GM12878 (cell line): ENCODE results near the gene IFNA2. TPM values are rescaled to one million over a fixed set of nuclear protein-coding genes. Genes with fewer than 3 reads are reported as not detected.

Source experiments
- CBX5 ChIP-seq: sonication (generic); IDR thresholded peaks from 2 replicates; pipeline ENCODE4 v1.6.1; 2016; ENCODE audit warnings: low read depth, moderate library complexity, mild to moderate bottlenecking, inconsistent platforms
- E2F4 ChIP-seq: IDR thresholded peaks from 2 replicates; pipeline ENCODE4 v1.6.1; 2012; ENCODE audit warnings: low read depth, low read length, improper control_type of control experiment
- E2F8 ChIP-seq: fragments of 450-650 bp; IDR thresholded peaks from 2 replicates; pipeline ENCODE4 v1.6.1; 2018; ENCODE audit warnings: mild to moderate bottlenecking, low read depth, moderate library complexity; ENCODE audit not compliant: partially characterized antibody
- ESRRA ChIP-seq: IDR thresholded peaks from 2 replicates; pipeline ENCODE4 v1.6.1; 2012; ENCODE audit warnings: mild to moderate bottlenecking, low read length, improper control_type of control experiment
- IRF5 ChIP-seq: fragments of 450-650 bp; IDR thresholded peaks from 2 replicates; pipeline ENCODE4 v1.6.1; 2017; ENCODE audit warnings: borderline replicate concordance
- JUND ChIP-seq: IDR thresholded peaks from 2 replicates; pipeline ENCODE4 v1.6.1; 2012; ENCODE audit warnings: low read depth, mild to moderate bottlenecking, low read length, improper control_type of control experiment, moderate library complexity
- LARP7 ChIP-seq: fragments of 450-650 bp; IDR thresholded peaks from 2 replicates; pipeline ENCODE4 v1.6.1; 2017; ENCODE audit warnings: mild to moderate bottlenecking
- MEF2B ChIP-seq: fragments of 450-650 bp; IDR thresholded peaks from 2 replicates; pipeline ENCODE4 v1.6.1; 2018; ENCODE audit warnings: mild to moderate bottlenecking, moderate library complexity; ENCODE audit not compliant: partially characterized antibody, poor library complexity, severe bottlenecking
- NBN ChIP-seq: fragments of 450-650 bp; IDR thresholded peaks from 2 replicates; pipeline ENCODE4 v1.6.1; 2016
- SP1 ChIP-seq: IDR thresholded peaks from one replicate; pipeline ENCODE4 v1.6.1; 2011; ENCODE audit warnings: low read depth, low read length
- SRF ChIP-seq, 2 experiments: IDR thresholded peaks; 2 replicates each; pipeline ENCODE4 v1.6.1; 2011; ENCODE audit warnings: low read depth in 2 of 2, low read length in 2 of 2, mild to moderate bottlenecking in 1 of 2, moderate library complexity in 1 of 2
- STAT1 ChIP-seq: fragments of 450-650 bp; conservative IDR thresholded peaks from 2 replicates; pipeline ENCODE4 v1.6.1; 2014; ENCODE audit warnings: antibody characterized with exemption, mild to moderate bottlenecking
- ZNF207 ChIP-seq: fragments of 450-650 bp; IDR thresholded peaks from 2 replicates; pipeline ENCODE4 v1.6.1; 2014; ENCODE audit warnings: antibody characterized with exemption, mild to moderate bottlenecking, borderline replicate concordance
- ZNF384 ChIP-seq: IDR thresholded peaks from 2 replicates; pipeline ENCODE4 v1.6.1; 2012; ENCODE audit warnings: low read depth, mild to moderate bottlenecking, low read length, improper control_type of control experiment, borderline replicate concordance
- ZZZ3 ChIP-seq: IDR thresholded peaks from 2 replicates; pipeline ENCODE4 v1.6.1; 2011; ENCODE audit warnings: low read depth; ENCODE audit not compliant: control insufficient read depth, insufficient read length
- polyA plus RNA-seq, 11 experiments: library from polyadenylated mRNA; depleted of rRNA in 4 of 11; unstranded in 6 of 11; stranded (reverse) in 5 of 11; fragments of >200 nt; fragmentation: Nextera tagmentation in 4 of 11; fragmentation: Illumina TruSeq in 1 of 11; extraction: Ambion mirVana in 4 of 11; extraction: Trizol in 1 of 11; gene quantifications; 1 replicate in 1 of 11; 2 replicates in 10 of 11; pipeline versions ENCODE4 v1.2.1 to v1.2.3, GENCODE V29; 2011 to 2016; ENCODE audit warnings: inconsistent platforms in 2 of 11, missing spikeins in 2 of 11, low read depth in 1 of 11
- total RNA-seq, 4 experiments: library from RNA; depleted of rRNA in 3 of 4; stranded (reverse); fragments of >200 nt in 3 of 4; fragmentation: Illumina TruSeq in 1 of 4; extraction: Trizol in 1 of 4; gene quantifications; 2 replicates each; pipeline versions ENCODE4 v1.2.1 to v1.2.3, GENCODE V29; 2013 to 2021
- TF ChIP-seq, protein P1 (sequence below): IDR thresholded peaks from 2 replicates; pipeline ENCODE4 v1.6.1; 2011; ENCODE audit warnings: borderline replicate concordance, low read depth, mild to moderate bottlenecking, moderate library complexity, low read length; ENCODE audit not compliant: insufficient read depth, poor library complexity, severe bottlenecking
- TF ChIP-seq, protein P2 (sequence below): fragments of 450-650 bp; IDR thresholded peaks from 2 replicates; pipeline ENCODE4 v1.6.1; 2017; ENCODE audit warnings: mild to moderate bottlenecking, moderate library complexity

The IFNA2 gene
- total and polyA plus RNA-seq, 10 of the 15 experiments (the other 5 are each of a cell fraction or from before 2014, with no cell fraction given) = 0.26 to 2.8 (median 0.66) TPM; not detected in 2

GRCh38 chr9:21381448-21382339 lies 3.5 kb downstream of the IFNA2 start (continued):
- TF ChIP-seq E2F4 = no peak
- no peak for TF ChIP-seq IRF5
- TF ChIP-seq ZNF384 = no peak
- TF ChIP-seq, protein P1, sequence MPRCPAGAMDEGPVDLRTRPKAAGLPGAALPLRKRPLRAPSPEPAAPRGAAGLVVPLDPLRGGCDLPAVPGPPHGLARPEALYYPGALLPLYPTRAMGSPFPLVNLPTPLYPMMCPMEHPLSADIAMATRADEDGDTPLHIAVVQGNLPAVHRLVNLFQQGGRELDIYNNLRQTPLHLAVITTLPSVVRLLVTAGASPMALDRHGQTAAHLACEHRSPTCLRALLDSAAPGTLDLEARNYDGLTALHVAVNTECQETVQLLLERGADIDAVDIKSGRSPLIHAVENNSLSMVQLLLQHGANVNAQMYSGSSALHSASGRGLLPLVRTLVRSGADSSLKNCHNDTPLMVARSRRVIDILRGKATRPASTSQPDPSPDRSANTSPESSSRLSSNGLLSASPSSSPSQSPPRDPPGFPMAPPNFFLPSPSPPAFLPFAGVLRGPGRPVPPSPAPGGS = peak; percentile 51
- peak; percentile 40; the same call in 1 of the 2 replicates for TF ChIP-seq ZNF207
- no peak for TF ChIP-seq STAT1
- no peak for TF ChIP-seq ESRRA
- TF ChIP-seq LARP7 = no peak
- peak; percentile 89; the same call in 1 of the 2 replicates for TF ChIP-seq CBX5
- peak; percentile 76; the same call in 1 of the 2 replicates for TF ChIP-seq JUND
- 0 out of 4 replicates have a peak, but pooled peaks of 1 of the 2 experiments have one; percentile 24 for TF ChIP-seq SRF (IDR thresholded peaks at IDR 0.05; ENCODE audit: low read depth in 2 of 2, low read length in 2 of 2)
- TF ChIP-seq, protein P2, sequence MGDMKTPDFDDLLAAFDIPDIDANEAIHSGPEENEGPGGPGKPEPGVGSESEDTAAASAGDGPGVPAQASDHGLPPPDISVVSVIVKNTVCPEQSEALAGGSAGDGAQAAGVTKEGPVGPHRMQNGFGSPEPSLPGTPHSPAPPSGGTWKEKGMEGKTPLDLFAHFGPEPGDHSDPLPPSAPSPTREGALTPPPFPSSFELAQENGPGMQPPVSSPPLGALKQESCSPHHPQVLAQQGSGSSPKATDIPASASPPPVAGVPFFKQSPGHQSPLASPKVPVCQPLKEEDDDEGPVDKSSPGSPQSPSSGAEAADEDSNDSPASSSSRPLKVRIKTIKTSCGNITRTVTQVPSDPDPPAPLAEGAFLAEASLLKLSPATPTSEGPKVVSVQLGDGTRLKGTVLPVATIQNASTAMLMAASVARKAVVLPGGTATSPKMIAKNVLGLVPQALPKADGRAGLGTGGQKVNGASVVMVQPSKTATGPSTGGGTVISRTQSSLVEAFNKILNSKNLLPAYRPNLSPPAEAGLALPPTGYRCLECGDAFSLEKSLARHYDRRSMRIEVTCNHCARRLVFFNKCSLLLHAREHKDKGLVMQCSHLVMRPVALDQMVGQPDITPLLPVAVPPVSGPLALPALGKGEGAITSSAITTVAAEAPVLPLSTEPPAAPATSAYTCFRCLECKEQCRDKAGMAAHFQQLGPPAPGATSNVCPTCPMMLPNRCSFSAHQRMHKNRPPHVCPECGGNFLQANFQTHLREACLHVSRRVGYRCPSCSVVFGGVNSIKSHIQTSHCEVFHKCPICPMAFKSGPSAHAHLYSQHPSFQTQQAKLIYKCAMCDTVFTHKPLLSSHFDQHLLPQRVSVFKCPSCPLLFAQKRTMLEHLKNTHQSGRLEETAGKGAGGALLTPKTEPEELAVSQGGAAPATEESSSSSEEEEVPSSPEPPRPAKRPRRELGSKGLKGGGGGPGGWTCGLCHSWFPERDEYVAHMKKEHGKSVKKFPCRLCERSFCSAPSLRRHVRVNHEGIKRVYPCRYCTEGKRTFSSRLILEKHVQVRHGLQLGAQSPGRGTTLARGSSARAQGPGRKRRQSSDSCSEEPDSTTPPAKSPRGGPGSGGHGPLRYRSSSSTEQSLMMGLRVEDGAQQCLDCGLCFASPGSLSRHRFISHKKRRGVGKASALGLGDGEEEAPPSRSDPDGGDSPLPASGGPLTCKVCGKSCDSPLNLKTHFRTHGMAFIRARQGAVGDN = no peak
- no peak for TF ChIP-seq ZZZ3
- no peak for TF ChIP-seq SP1
- TF ChIP-seq MEF2B = peak; percentile 100
- peak; percentile 95; the same call in 1 of the 2 replicates for TF ChIP-seq NBN
- TF ChIP-seq E2F8 = peak; percentile 73
